Mesenteric fat pad (tissue), 1 donor: ENCODE measurements around the gene BUB1. TPM values are rescaled to one million over a fixed set of nuclear protein-coding genes. Genes with fewer than 3 reads are reported as not detected.
"Not testable (repeated sequence)": the region's sequence is repeated elsewhere in the genome, so short reads cannot be mapped to it uniquely, and the experiment has no call there.

ENCODE experiments used
- DNase-seq: peaks from one replicate; pipeline ENCODE4 v3.0.0-alpha.2; 2020; ENCODE audit warnings: low spot score
- total RNA-seq: library from RNA; stranded (reverse); fragmentation: NEBNext Ultra II Directional; extraction: Animal tissue kit (Norgen Biotek cat#: 25700); gene quantifications from one replicate; pipeline ENCODE4 v1.2.1, GENCODE V29; 2021
- donor health status: DM: yes; HTN: yes; CAD: no.

The BUB1 gene
- total RNA-seq, 1 donor from 2014 or later = 0.26 TPM

DNA sequence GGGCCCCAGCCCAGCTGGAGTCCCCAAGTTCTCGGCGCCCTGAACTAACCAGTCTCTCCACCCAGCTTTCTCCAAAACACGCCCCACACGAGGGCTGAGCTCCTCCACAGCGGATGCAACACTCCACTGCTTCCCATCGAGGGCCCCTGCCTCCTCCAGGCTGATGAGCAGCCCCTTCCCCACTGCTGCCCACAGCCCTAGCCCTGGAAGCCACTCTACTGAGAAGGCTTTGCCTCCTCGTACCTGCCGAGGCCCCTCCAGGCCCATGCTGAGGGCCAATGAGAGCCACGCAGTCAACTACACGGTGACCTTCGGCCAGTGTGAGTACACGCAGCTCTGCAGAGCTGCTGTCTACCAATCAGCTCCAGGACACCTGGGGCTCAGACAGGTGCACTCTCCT lies 72.8 kb downstream of the BUB1 start:
- not testable (repeated sequence) for DNase-seq

DNA sequence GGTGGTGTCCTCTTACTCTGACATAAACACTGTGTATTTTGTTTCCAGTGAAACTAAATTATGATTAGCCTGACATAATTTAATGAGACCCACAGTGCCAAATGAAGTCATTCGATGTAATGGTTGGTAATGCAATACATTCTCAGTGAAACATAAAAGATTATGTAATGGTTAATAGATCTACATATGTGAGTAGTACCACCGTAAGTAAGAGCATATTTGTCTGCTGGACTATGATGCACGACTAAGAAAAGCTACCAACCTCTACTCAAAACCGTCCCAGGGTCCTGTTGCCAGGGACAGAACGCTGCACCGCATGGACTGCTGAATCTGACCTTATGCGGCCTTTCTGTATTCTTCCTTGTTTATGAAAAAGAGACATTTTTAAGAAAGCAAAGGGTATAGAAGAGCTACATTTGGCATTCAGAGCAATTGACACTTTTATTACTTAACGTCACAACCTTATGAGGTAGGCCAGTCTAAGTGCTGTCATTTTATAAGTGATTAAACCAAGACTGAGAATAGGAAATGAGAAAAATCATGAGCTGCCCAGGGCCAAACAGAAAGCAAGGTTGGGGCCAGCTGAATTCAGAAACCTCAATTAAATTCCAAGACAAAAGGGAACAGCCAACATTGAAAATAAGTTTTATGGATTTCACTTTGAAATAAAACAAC lies 73.8 kb downstream of the BUB1 start:
- DNase-seq = not testable (repeated sequence)

DNA sequence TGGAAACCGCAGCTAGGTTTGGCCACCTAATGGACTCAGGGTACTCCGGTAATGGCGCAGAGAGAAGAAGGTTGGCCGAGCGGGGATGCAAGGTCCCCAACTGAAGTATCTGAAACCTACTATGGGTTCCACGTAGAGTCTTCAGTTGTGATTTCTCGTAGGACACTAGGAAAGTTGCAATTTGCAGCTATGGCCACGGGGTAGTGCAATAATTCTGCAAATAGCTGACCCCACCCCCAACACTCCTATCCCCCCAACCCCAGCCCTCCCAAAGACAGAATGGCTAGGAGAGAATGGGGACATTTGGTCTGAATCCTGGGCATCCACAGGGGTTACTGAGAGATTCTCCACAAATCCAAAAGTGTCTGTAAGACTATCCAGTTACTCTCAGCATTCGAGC lies 75.7 kb downstream of the BUB1 start:
- DNase-seq = not testable (repeated sequence)

DNA sequence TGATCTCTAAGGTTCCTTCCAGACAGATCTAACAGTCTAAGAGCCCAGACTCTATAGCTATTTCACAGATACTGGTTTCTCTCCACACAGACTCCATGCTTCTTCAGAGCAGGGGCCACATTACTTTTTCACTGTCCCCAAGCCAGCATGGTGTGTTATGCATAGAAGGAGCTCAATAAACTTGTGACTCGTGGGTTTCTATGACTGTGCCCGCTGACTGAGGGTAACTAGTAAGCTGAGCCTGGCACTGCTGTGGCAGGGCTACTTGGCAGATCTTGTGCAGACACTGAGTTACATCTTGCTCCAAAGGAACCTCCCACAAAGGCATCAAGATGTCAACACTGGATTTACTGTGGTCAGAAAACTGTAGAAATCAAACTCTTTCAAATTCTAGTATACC lies 85.9 kb downstream of the BUB1 start:
- DNase-seq = not testable (repeated sequence)

DNA sequence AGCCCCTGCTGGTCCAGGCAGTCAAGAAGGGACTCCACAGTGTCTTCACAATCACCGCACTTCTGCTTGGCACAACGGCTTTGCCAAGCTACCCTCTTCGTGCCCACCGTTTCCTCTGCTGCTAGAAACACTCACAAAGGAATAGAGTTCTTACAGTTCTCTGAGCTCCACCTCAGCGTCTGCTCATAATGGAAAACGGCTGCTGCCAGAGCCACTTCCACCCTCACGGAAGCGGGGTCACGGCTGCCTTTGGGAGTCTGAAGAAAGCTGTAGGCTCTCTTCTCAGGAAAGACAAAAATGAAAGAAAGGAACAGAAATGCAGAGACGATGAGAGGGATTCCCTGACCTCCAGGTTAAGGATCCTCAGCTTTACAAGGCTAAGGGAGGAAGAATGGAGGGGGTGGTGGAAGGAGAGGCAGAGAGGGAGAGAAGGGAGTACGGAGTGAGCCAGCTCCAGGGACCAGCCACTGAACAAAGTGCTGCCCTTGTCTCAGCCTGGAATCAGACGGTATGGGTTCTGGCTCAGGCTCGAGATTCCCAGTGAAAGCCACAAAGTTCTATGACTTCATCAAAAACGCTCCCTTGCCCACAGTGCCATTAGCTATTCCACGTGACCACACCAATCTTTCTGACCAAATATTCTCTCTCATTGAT lies 88.1 kb downstream of the BUB1 start:
- not testable (repeated sequence) for DNase-seq

DNA sequence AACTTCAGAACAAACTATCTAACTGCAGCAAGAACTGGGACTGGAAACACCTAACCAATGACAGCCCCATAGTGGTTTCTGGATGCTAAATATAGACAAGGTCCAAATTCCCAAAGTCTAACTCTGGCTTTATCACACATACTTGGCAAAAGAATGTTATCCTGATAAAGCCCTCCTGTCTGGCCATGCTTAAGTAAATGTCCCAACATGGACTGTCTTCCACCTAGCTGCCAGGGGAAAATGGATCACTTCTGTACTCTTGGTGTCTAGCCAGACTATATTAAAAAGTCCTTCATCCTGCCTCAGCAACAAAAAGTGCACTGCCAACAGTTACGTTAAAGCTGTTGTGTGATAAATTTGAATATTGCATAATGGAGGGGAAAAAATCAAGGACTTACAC lies 89.3 kb downstream of the BUB1 start:
- DNase-seq = not testable (repeated sequence)

Other genes with a start within 250 kb of the BUB1 start
- 4.9 TPM for gene LIMS4, start 205.2 kb downstream of the BUB1 start, total RNA-seq
- gene RGPD6, start 100.8 kb downstream of the BUB1 start, total RNA-seq = 26.9 TPM
- gene ACOXL, start 54.5 kb upstream of the BUB1 start, total RNA-seq = not detected